DMS79 (cell line): ENCODE results near the gene OSGIN1.

Experiments used
- DNase-seq: peaks from one replicate; lab custom pipeline; 2025; lab: John Stamatoyannopoulos, UW

OSGIN1 gene, protein sequence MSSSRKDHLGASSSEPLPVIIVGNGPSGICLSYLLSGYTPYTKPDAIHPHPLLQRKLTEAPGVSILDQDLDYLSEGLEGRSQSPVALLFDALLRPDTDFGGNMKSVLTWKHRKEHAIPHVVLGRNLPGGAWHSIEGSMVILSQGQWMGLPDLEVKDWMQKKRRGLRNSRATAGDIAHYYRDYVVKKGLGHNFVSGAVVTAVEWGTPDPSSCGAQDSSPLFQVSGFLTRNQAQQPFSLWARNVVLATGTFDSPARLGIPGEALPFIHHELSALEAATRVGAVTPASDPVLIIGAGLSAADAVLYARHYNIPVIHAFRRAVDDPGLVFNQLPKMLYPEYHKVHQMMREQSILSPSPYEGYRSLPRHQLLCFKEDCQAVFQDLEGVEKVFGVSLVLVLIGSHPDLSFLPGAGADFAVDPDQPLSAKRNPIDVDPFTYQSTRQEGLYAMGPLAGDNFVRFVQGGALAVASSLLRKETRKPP

DNA sequence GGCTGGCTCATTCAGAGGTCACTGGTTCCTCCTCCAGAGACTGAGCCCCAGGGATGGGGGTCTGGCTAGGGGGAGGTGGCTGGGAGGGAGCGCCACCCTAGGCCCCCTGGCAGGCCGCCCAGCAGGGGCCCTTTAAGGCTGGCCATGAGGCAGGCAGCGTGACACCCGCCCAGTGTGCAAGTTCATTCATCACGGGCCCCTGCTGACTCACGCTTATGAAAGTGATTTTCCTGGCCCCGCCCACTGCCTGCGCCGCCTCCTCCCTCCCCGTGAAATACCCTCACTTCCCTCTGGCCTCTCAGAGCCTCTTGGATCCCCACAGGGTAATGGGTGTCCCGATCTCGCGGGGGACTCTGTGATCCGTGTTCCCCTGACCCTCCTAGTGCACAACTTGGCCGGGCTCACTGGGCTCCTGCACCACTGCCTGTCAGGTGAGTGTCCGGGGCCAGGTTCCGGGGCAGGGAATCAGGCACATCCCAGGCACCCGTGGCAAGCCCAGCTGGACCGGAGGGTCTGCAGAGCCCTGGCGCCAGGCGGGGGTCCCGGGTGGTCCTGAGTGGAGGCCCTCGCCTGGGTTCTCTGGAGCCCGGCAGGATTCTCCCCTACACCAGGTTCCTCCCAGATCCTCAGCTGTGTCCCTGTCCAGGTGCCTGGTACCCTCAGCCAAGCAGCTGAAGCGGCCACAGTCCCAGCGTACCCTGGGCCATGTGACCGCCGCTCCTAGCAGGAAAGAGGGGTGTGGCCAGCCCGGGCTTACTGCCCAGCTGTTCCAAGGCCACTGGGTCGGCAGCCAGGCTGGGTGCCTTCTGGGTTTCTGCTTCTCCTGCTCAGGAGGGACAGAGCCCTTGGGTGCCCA is at the start of gene OSGIN1:
TSS of gene OSGIN1 (plus strand) at position 301 of the 856 bp plus-strand sequence. CDS start 4,432 bp downstream, outside the sequence.
- DNase-seq: no peak

DNA sequence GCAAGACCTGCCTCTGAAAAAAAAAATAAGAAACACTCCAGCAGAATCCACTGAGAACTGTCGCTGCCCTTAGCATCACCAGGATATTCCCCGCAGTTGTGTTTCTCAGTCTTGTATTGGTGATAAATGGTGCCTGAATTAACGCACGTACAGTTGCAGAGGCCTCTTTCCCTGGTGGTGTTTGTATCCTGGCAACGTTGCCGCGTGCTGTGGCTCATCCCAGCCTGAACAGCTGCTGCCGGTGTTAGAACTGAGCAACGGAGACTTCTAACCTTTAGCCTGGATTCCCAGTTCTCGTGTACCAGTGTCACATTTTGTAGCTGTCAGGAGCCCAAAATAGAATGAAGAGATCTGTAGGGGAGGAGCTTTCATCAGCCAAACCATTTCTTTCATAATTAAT is 49.3 kb upstream of the OSGIN1 start:
- DNase-seq: no peak

GRCh38 chr16:83906683-83907082 is 46.4 kb upstream of the OSGIN1 start:
- DNase-seq: no peak

DNA sequence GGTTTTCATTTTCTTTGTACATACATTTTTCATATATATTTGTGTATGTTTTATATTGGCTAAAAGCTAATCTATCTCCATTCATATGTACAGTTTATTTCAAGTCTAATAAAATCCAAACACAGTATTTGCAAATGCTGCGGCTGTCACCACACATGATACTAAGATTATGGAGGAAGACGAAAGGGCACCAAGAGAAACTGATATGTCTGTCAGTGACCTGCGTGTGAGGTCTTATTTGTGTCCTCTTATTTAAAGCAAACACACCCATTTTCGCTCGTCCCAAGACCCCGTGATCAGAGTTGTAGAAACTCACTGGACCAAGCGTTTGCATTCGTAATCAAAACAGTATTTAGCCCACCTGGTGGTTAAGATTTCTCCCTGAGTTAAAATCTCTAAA is 45.9 kb upstream of the OSGIN1 start:
- no peak for DNase-seq

DNA sequence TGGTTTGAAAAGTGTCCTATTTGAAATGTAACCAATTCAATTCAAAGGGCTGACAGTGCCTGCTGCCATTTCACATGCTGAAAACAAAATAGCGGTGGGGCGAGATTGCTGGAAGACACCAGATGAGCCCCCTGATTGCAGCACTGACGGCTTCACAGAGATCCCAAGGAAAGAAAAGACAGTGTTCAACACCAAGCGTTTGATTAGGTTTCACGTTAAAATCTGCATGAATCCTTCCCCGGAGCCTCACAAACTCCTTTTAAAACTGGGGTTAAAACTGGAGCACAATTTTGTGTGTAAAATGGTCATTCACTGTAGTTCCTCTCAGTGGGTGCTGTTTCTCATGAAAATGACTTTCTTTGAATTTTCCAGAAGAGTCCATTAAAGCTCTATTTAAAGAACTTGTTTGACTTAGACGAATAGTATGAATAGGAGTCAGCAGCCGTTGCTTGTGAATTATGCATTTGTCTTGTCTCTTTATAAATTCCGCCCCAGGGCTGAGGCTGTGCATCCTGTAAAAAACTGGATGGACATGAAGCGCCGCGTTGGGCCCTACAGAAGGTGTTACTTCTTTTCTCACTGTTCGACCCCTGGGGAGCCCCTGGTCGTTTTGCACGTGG is 45.3 kb upstream of the OSGIN1 start:
- DNase-seq: no peak

GRCh38 chr16:83908798-83909197 is 44.2 kb upstream of the OSGIN1 start:
- DNase-seq: no peak

- DNase-seq: no peak
These were observed 41.8 kb upstream of the OSGIN1 start for GRCh38 chr16:83911290-83911689.

GRCh38 chr16:83912519-83913244 is 40.4 kb upstream of the OSGIN1 start:
- DNase-seq: no peak

DNA sequence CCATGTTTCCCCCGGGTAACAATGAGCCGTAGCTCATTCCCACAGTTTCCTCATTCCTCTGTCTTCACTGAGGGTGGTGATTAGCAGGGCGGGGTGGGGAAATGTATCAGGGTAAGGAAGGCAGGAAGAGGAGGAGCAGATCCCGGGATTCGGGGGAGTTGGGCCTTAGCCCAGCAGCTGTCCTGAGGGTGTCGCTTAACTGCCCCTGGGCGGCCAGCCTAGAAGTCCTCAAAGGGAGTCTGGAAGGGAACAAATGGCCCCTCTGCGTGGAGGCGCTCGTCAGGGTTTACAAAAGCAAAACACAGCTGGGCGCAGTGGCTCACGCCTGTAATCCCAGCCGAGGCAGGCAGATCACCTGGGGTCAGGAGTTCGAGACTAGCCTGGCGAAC is 39.8 kb upstream of the OSGIN1 start:
- DNase-seq: no peak

DNA sequence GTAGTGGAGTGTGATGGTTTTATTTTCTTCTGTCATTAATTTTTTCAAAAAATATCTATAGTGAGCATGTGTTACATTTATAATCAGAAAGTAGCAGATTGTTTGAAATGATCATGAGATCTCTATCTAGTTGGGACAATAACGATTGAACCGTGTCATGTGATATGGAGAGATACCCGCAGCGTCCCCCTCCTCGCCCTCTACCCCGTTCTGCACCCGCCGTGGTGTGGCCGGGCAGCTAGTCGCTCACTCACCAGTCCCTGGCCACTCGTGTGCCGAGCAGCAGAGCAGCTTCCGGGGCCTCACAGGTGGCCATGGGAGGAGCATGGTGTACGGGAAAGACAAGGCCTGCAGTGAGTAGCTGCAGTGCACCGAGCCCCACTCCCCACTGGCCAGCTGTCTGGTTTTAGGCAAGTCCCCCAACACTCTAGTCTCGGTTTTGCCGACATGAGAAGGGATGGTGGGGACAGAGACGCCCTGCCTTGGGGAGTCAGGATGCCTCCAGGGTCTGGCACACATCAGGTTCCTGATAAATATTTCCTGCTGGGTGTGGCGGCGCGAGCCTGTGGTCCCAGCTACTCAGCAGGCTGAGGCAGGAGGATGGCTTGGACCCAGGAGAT is 38.8 kb upstream of the OSGIN1 start:
- no peak for DNase-seq

DNA sequence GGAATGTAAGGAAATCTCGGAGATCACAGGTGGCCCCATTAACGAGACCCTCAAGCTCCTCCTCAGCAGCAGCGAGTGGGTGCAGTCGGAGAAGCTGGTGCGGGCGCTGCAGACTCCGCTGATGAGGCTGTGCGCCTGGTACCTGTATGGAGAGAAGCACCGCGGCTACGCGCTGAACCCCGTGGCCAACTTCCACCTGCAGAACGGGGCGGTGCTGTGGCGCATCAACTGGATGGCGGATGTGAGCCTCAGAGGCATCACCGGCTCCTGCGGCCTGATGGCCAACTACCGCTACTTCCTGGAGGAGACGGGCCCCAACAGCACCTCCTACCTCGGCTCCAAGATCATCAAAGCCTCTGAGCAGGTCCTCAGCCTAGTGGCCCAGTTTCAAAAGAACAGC is 38.0 kb upstream of the OSGIN1 start:
- no peak for DNase-seq

- no peak for DNase-seq
These were observed 37.5 kb upstream of the OSGIN1 start for GRCh38 chr16:83915491-83915890.

DNA sequence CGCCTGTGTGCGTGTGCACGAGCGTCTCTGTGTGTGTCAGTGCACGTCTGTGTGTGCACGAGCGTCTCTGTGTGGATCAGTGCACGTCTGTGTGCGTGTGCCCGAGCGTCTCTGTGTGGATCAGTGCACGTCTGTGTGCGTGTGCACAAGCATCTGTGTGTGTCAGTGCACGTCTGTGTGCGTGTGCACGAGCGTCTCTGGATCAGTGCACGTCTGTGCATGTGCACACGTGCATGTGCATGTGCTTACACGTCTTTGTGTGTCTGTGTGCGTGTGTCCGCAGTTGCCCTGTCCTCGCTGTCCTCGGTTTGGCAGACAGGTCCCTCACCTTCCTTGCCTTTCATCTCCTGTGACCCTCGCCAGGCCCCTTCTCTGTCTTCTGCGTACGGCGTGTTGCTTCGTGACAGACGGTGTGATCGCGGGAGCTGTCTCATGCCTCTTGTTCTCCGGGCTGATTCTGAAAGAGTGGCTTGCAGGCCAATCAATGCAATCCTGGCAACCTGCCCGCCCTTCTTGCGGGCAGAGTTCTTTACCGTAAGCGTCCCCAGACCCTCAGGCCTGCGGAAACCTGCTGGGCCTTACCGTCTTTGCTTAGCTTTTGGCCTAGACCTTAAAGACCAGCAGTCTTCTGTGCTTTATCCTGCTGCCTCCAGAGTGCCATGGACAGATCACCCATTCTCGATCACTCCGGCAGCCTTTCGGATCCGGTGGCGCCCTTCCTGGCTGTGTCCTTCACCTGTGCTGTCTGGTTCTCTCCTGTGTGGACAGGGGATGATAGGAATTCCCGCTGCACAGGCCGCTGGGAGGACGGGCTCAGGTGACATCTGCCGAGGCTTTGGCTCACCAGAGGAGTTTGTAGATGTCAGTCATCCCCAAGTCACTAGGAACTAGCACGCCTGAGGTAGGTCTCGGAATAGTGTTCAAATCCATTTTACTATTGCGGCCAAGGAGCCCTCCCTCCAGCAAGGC is 35.6 kb upstream of the OSGIN1 start:
- DNase-seq: no peak

DNA sequence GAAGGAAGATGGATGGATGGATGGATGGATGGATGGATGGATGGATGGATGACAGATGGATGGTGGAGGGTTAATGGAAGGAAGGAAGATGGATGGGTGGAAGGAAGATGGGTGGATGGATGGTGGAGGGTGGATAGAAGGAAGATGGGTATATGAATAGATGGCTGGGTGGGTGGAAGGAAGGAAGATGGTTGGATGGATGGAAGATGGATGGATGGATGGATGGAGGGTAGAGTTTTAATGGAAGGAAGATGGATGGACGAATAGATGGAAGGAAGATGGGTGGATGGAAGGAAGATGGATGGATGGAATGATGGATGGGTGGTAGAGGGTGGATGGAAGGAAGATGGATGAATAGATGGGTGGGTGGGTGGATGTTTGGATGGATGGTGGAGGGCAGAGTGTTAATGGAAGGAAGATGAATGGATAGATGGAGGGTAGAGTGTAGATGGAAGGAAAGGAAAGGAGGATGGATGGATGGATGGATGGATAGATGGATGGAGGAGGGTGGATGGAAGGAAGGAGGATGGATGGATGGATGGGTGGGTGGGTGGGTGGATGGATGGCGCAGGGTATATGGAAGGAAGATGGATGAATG is 32.0 kb upstream of the OSGIN1 start:
- DNase-seq: no peak

- DNase-seq: no peak
These were observed 29.3 kb upstream of the OSGIN1 start for GRCh38 chr16:83923581-83924365.

- no peak for DNase-seq
These were observed 28.4 kb upstream of the OSGIN1 start for GRCh38 chr16:83924686-83925085.

GRCh38 chr16:83925095-83925905 is 27.7 kb upstream of the OSGIN1 start:
- DNase-seq: no peak
